ENCODE measurements around the gene ICOS. TPM values are rescaled to one million over a fixed set of nuclear protein-coding genes. Genes with fewer than 3 reads are reported as not detected.
A peak's percentile ranks its signal among the peaks of the same experiment; 100 is the strongest.

ICOS gene
- total RNA-seq = 0.98 TPM

GRCh38 chr2:203936535-203936934 lies at the start of gene ICOS:
ICOS (plus strand) TSS chr2:203936763; CDS start chr2:203936815, 52 bp downstream.
- no peak for DNase-seq (ENCODE audit: low spot score)

- DNase-seq (ENCODE audit: low spot score) = no peak
Observed at GRCh38 chr2:203887677-203888076, 48.9 kb upstream of the ICOS start.

- no peak for DNase-seq (ENCODE audit: low spot score)
Observed at GRCh38 chr2:203889542-203889941, 47.0 kb upstream of the ICOS start.

- no peak for DNase-seq (ENCODE audit: low spot score)
Observed at GRCh38 chr2:203889944-203890343, 46.6 kb upstream of the ICOS start.

- no peak for DNase-seq (ENCODE audit: low spot score)
Observed at GRCh38 chr2:203890733-203891132, 45.8 kb upstream of the ICOS start.

GRCh38 chr2:203891474-203891873 lies 45.1 kb upstream of the ICOS start:
- DNase-seq (ENCODE audit: low spot score) = no peak

GRCh38 chr2:203892207-203892606 lies 44.4 kb upstream of the ICOS start:
- no peak for DNase-seq (ENCODE audit: low spot score)

- no peak for DNase-seq (ENCODE audit: low spot score)
Observed at GRCh38 chr2:203893401-203893800, 43.2 kb upstream of the ICOS start.

- no peak for DNase-seq (ENCODE audit: low spot score)
Observed at GRCh38 chr2:203893840-203894239, 42.7 kb upstream of the ICOS start.

- DNase-seq (ENCODE audit: low spot score) = no peak
Observed at GRCh38 chr2:203894262-203894661, 42.3 kb upstream of the ICOS start.

- no peak for DNase-seq (ENCODE audit: low spot score)
Observed at GRCh38 chr2:203897544-203897943, 39.0 kb upstream of the ICOS start.

GRCh38 chr2:203898657-203899056 lies 37.9 kb upstream of the ICOS start:
- DNase-seq (ENCODE audit: low spot score) = no peak

GRCh38 chr2:203900253-203900652 lies 36.3 kb upstream of the ICOS start:
- DNase-seq (ENCODE audit: low spot score) = no peak

- DNase-seq (ENCODE audit: low spot score) = no peak
Observed at GRCh38 chr2:203904022-203904421, 32.5 kb upstream of the ICOS start.

- DNase-seq (ENCODE audit: low spot score) = no peak
Observed at GRCh38 chr2:203905656-203906055, 30.9 kb upstream of the ICOS start.

- peak; percentile 42 for DNase-seq (ENCODE audit: low spot score)
Observed at GRCh38 chr2:203908066-203908796, 28.3 kb upstream of the ICOS start.

GRCh38 chr2:203908797-203909185 lies 27.8 kb upstream of the ICOS start:
- DNase-seq (ENCODE audit: low spot score) = no peak

- DNase-seq (ENCODE audit: low spot score) = peak; percentile 42
Observed at GRCh38 chr2:203909261-203909967, 27.1 kb upstream of the ICOS start.

- no peak for DNase-seq (ENCODE audit: low spot score)
Observed at GRCh38 chr2:203909974-203910373, 26.6 kb upstream of the ICOS start.

- no peak for DNase-seq (ENCODE audit: low spot score)
Observed at GRCh38 chr2:203913947-203914346, 22.6 kb upstream of the ICOS start.

GRCh38 chr2:203914546-203915182 lies 21.9 kb upstream of the ICOS start:
- DNase-seq (ENCODE audit: low spot score) = no peak

- DNase-seq (ENCODE audit: low spot score) = no peak
Observed at GRCh38 chr2:203915256-203915655, 21.3 kb upstream of the ICOS start.

- no peak for DNase-seq (ENCODE audit: low spot score)
Observed at GRCh38 chr2:203916756-203917155, 19.8 kb upstream of the ICOS start.

All from mucosa of gallbladder (tissue), 1 donor.